ENCODE measurements around the gene DNAJA1.

DNA sequence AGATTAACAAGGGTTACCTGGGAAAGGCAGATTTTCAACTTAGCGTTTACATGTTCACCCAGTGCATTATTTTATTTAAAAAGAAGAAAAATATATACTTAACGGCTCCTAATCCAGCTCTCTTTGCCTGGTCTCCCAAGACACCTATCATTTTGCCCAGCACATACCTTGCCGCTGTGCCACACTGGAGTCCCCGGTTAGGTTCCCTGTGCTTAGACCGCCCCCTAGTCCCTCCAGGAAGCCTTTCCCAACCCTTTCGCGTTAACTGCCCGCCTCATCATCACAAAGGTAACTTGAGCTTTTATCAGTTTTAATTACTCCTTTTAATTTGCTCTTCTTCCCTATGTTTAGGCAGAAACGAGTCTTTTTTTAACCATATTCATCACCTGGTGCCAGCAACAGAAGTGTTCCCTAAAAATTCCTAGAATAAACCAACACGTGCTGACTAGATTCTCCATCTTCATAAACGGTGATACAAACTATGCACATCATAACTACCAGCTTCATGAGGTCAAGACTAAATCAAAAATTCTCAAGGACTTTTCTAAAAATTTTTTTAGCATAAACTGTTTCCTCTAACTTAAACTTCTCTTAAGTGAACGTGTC is 19.7 kb downstream of the DNAJA1 start:
- TF ChIP-seq SUZ12 (IDR thresholded peaks at IDR 0.05; ENCODE audit: extremely low read depth, insufficient read depth, insufficient read length) (no peak), YY1 (IDR thresholded peaks at IDR 0.05; ENCODE audit: insufficient read depth, insufficient read length) (no peak)
